HCT116 (cell line): ENCODE results near the gene PRPF31. TPM values are rescaled to one million over a fixed set of nuclear protein-coding genes. Genes with fewer than 3 reads are reported as not detected.

Experiments
- ATAC-seq: fragments of 200-7000 bp; cut with Tn5 transposase; 2 replicates; pipeline ENCODE4 v1.9.1; 2020; ENCODE audit warnings: mild to moderate bottlenecking, moderate library complexity
- BruUV-seq: library from RNA; stranded (reverse); fragments of 400-500 nt; replicated peaks from 2 replicates; lab custom pipeline; 2021; lab: Mats Ljungman, UMichigan
- CTCF ChIA-PET: fragments of 300-600 bp; sonication (Branson Sonifier 250); formaldehyde crosslinking; loops from one replicate; lab custom pipeline; 2021; ENCODE audit warnings: antibody characterized with exemption; lab: Charles Lee
- POLR2A ChIA-PET: fragments of 300-600, 350-600 bp; sonication (Branson Sonifier 250); formaldehyde crosslinking; loops from one replicate; lab custom pipeline; 2021; ENCODE audit warnings: antibody characterized with exemption; lab: Charles Lee
- RAD21 ChIA-PET, 2 experiments: fragments of 300-600 bp; sonication (Branson Sonifier 250); formaldehyde crosslinking; loops; one replicate each; lab custom pipeline; 2023; ENCODE audit warnings: low total read pairs in 2 of 2; ENCODE audit not compliant: uncharacterized antibody in 2 of 2, unreplicated experiment in 2 of 2, low non-redundant PET in 1 of 2; lab: Charles Lee
- DNase-seq: peaks from one replicate; pipeline ENCODE4 v3.0.0-alpha.2; 2010; ENCODE audit warnings: low read depth, low spot score
- H2AFZ ChIP-seq: fragments of 200-600 bp; shearing (Covaris generic), sonication (generic); 2 replicates; pipeline ENCODE4 v1.6.1; 2017; ENCODE audit warnings: low read depth, mixed run types, mixed read lengths, antibody characterized with exemption, low read length; ENCODE audit not compliant: poor library complexity, severe bottlenecking
- H3K27ac ChIP-seq: 2 replicates; pipeline ENCODE4 v1.5.1; 2012; ENCODE audit warnings: low read depth, low read length
- H3K27me3 ChIP-seq: fragments of 200-600 bp; sonication (generic); 2 replicates; pipeline ENCODE4 v1.6.1; 2016; ENCODE audit warnings: mixed run types, low read length, mixed read lengths; ENCODE audit not compliant: insufficient read depth
- H3K36me3 ChIP-seq, 2 experiments: fragments of 200-500 bp in 1 of 2; fragments of 200-600 bp in 1 of 2; sonication (Bioruptor generic) in 1 of 2; sonication (generic) in 1 of 2; 2 replicates each; pipeline versions ENCODE4 v1.5.1 to v1.6.1; 2014 to 2016; ENCODE audit warnings: low read length in 2 of 2, inconsistent platforms in 1 of 2, mixed read lengths in 1 of 2, mixed run types in 1 of 2; ENCODE audit not compliant: insufficient read depth in 2 of 2, control insufficient read depth in 1 of 2
- H3K4me1 ChIP-seq, 2 experiments: fragments of 200-600 bp in 1 of 2; sonication (generic) in 1 of 2; 2 replicates each; pipeline versions ENCODE4 v1.5.1 to v1.6.1; 2012 to 2017; ENCODE audit warnings: low read length in 2 of 2, inconsistent platforms in 1 of 2, mild to moderate bottlenecking in 1 of 2, mixed read lengths in 1 of 2, mixed run types in 1 of 2, moderate library complexity in 1 of 2; ENCODE audit not compliant: insufficient read depth in 2 of 2, control insufficient read depth in 1 of 2
- H3K4me2 ChIP-seq: fragments of 200-600 bp; sonication (generic); 2 replicates; pipeline ENCODE4 v1.6.1; 2017; ENCODE audit warnings: mixed run types, low read length, mixed read lengths
- H3K4me3 ChIP-seq, 2 experiments: fragments of 200-600 bp in 1 of 2; sonication (generic) in 1 of 2; replicated peaks in 1 of 2; 2 replicates each; pipeline ENCODE4 v1.5.1; 2011 to 2016; ENCODE audit warnings: low read length in 2 of 2, control low read depth in 1 of 2, low read depth in 1 of 2, mild to moderate bottlenecking in 1 of 2, mixed read lengths in 1 of 2, mixed run types in 1 of 2
- H3K79me2 ChIP-seq: fragments of 200-600 bp; sonication (generic); 2 replicates; pipeline ENCODE4 v1.6.1; 2017; ENCODE audit warnings: mild to moderate bottlenecking, mixed run types, low read length, moderate library complexity, mixed read lengths; ENCODE audit not compliant: insufficient read depth
- H3K9ac ChIP-seq: fragments of 200-600 bp; sonication (generic); 2 replicates; pipeline ENCODE4 v1.6.1; 2016; ENCODE audit warnings: low read length, mixed read lengths
- H3K9me2 ChIP-seq: fragments of 200-600 bp; sonication (generic), shearing (Covaris generic); 2 replicates; pipeline ENCODE4 v1.6.1; 2017; ENCODE audit warnings: mixed run types, mild to moderate bottlenecking, moderate library complexity; ENCODE audit not compliant: insufficient read depth
- H3K9me3 ChIP-seq, 2 experiments: fragments of 200-500 bp in 1 of 2; fragments of 200-600 bp in 1 of 2; sonication (Bioruptor generic) in 1 of 2; sonication (generic) in 1 of 2; 2 replicates each; pipeline ENCODE4 v1.6.1; 2014 to 2017; ENCODE audit warnings: low read length in 2 of 2, mixed read lengths in 2 of 2, inconsistent platforms in 1 of 2, low read depth in 1 of 2, mild to moderate bottlenecking in 1 of 2, mixed run types in 1 of 2, moderate library complexity in 1 of 2; ENCODE audit not compliant: control insufficient read depth in 1 of 2, insufficient read depth in 1 of 2
- H4K20me1 ChIP-seq: fragments of 200-600 bp; sonication (generic), shearing (Covaris generic); 2 replicates; pipeline ENCODE4 v1.6.1; 2017; ENCODE audit warnings: mixed run types, mild to moderate bottlenecking, moderate library complexity; ENCODE audit not compliant: insufficient read depth
- CBX3 ChIP-seq: IDR thresholded peaks from 2 replicates; pipeline ENCODE4 v1.6.1; 2012; ENCODE audit warnings: low read depth
- CTCF ChIP-seq, 3 experiments: fragments of 200-600 bp in 1 of 3; sonication (generic) in 1 of 3; IDR thresholded peaks in 2 of 3; conservative IDR thresholded peaks in 1 of 3; 2 replicates each; pipeline ENCODE4 v1.5.1; 2012 to 2017; ENCODE audit warnings: low read depth in 2 of 3, low read length in 2 of 3, antibody characterized with exemption in 1 of 3, borderline replicate concordance in 1 of 3, control low read depth in 1 of 3, mild to moderate bottlenecking in 1 of 3, mixed read lengths in 1 of 3, mixed run types in 1 of 3, moderate library complexity in 1 of 3; ENCODE audit not compliant: insufficient read depth in 1 of 3
- EGR1 ChIP-seq: IDR thresholded peaks from 2 replicates; pipeline ENCODE4 v1.6.1; 2012; ENCODE audit warnings: low read depth
- ELF1 ChIP-seq: IDR thresholded peaks from 2 replicates; pipeline ENCODE4 v1.6.1; 2012; ENCODE audit warnings: low read depth, borderline replicate concordance
- EZH2phosphoT487 ChIP-seq: fragments of 200-600 bp; IDR thresholded peaks from 2 replicates; pipeline ENCODE4 v1.6.1; 2018; ENCODE audit warnings: antibody characterized with exemption, borderline replicate concordance
- FOSL1 ChIP-seq: IDR thresholded peaks from 2 replicates; pipeline ENCODE4 v1.6.1; 2012; ENCODE audit warnings: low read depth
- JUND ChIP-seq: IDR thresholded peaks from 2 replicates; pipeline ENCODE4 v1.6.1; 2012
- POLR2A ChIP-seq: IDR thresholded peaks from 2 replicates; pipeline ENCODE4 v1.7.0; 2011; ENCODE audit warnings: borderline replicate concordance; ENCODE audit not compliant: insufficient read depth, insufficient read length; ENCODE audit errors: extremely low read depth
- POLR2AphosphoS5 ChIP-seq: IDR thresholded peaks from 2 replicates; pipeline ENCODE4 v1.6.1; 2011; ENCODE audit warnings: mild to moderate bottlenecking, low read depth, low read length, moderate library complexity
- RAD21 ChIP-seq: IDR thresholded peaks from 2 replicates; pipeline ENCODE4 v1.6.1; 2012; ENCODE audit warnings: low read depth, mild to moderate bottlenecking
- REST ChIP-seq: IDR thresholded peaks from 2 replicates; pipeline ENCODE4 v1.6.1; 2012; ENCODE audit warnings: low read depth
- SP1 ChIP-seq: IDR thresholded peaks from 2 replicates; pipeline ENCODE4 v1.6.1; 2012; ENCODE audit warnings: low read depth
- ZFX ChIP-seq: fragments of 450-650 bp; IDR thresholded peaks from 2 replicates; pipeline ENCODE4 v1.6.1; 2017
- ZNF274 ChIP-seq: fragments of 200-500 bp; sonication (Bioruptor generic); IDR thresholded peaks from 2 replicates; pipeline ENCODE4 v1.6.1; 2014; ENCODE audit warnings: mild to moderate bottlenecking, low read depth, low read length, inconsistent platforms
- intact Hi-C: fragments of 100-400 bp; cut with micrococcal nuclease; formaldehyde crosslinking; loops from 2 replicates; pipeline ENCODE4 v1.10.0; 2022
- total RNA-seq: library from RNA; stranded (reverse); gene quantifications from one replicate; pipeline ENCODE4 v1.2.1, GENCODE V29; 2021; ENCODE audit not compliant: unreplicated experiment
- TF ChIP-seq, protein P1 (sequence below): IDR thresholded peaks from 2 replicates; pipeline ENCODE4 v1.6.1; 2012
- TF ChIP-seq, protein P2 (sequence below): IDR thresholded peaks from 2 replicates; pipeline ENCODE4 v1.6.1; 2012

The PRPF31 gene
- total RNA-seq, 1 experiment from 2014 or later: 99.0 TPM

- no peaks in the 10 kb centered on the region for H3K9me3 ChIP-seq
- no peak for TF ChIP-seq RAD21
- H3K27ac ChIP-seq: no peak overlapping the region
- RAD21 ChIA-PET: no interaction called here
- H2AFZ ChIP-seq: no peak overlapping the region
- intact Hi-C loops: no loop called here
- CTCF ChIA-PET: no interaction called here
- H3K27me3 ChIP-seq: no peaks in the 10 kb centered on the region
- H3K9ac ChIP-seq: no peak overlapping the region
- H3K4me3 ChIP-seq: no peak overlapping the region
- H4K20me1 ChIP-seq: no peaks in the 10 kb centered on the region
- H3K36me3 ChIP-seq: peaks cover 46 to 55% of the 10 kb centered on the region in 2 experiments; a peak in 3 of 4 replicates
- no peak for ATAC-seq
- DNase-seq: no peak
- H3K4me2 ChIP-seq: no peak overlapping the region
- peaks cover 7 to 19% of the 10 kb centered on the region in 2 experiments for H3K4me1 ChIP-seq
- no TSS peak for BruUV-seq
- peaks cover 61% of the 10 kb centered on the region for H3K79me2 ChIP-seq
- POLR2A ChIA-PET: no interaction called here
- H3K9me2 ChIP-seq: no peaks in the 10 kb centered on the region
Measured at GRCh38 chr19:54141356-54141755, 25.8 kb downstream of the PRPF31 start.

GRCh38 chr19:54142166-54142780 lies 26.7 kb downstream of the PRPF31 start:
- no peaks in the 10 kb centered on the region for H3K9me3 ChIP-seq
- H3K79me2 ChIP-seq: peaks cover 63% of the 10 kb centered on the region
- DNase-seq (no peak), ATAC-seq (no peak)
- H3K9me2 ChIP-seq: no peaks in the 10 kb centered on the region
- no peak overlapping the region for H3K9ac ChIP-seq
- H3K4me2 ChIP-seq: no peak overlapping the region
- intact Hi-C loops: no loop called here
- no peak overlapping the region for H2AFZ ChIP-seq
- peaks cover 7 to 15% of the 10 kb centered on the region in 2 experiments; a peak in 3 of 4 replicates for H3K4me1 ChIP-seq
- H3K4me3 ChIP-seq: no peak overlapping the region
- BruUV-seq: no TSS peak
- H3K27me3 ChIP-seq: no peaks in the 10 kb centered on the region
- ChIA-PET POLR2A (no interaction called here), CTCF (no interaction called here), RAD21 (no interaction called here)
- no peak overlapping the region for H3K27ac ChIP-seq
- no peaks in the 10 kb centered on the region for H4K20me1 ChIP-seq
- peaks cover 51 to 65% of the 10 kb centered on the region in 2 experiments; a peak in 3 of 4 replicates for H3K36me3 ChIP-seq
- TF ChIP-seq POLR2A (no peak), ZNF274 (no peak), FOSL1 (no peak), CTCF (IDR thresholded peaks at IDR 0.05 in 2 of 3, conservative IDR thresholded peaks at IDR 0.05 in 1 of 3; ENCODE audit: borderline replicate concordance in 1 of 3, insufficient read depth in 1 of 3, low read depth in 2 of 3, low read length in 2 of 3) (no peak), CBX3 (no peak), SP1 (no peak), REST (no peak), EZH2phosphoT487 (no peak), ZFX (no peak), ELF1 (no peak), POLR2AphosphoS5 (no peak), EGR1 (no peak), RAD21 (no peak), JUND (no peak)
- TF ChIP-seq, protein P1, sequence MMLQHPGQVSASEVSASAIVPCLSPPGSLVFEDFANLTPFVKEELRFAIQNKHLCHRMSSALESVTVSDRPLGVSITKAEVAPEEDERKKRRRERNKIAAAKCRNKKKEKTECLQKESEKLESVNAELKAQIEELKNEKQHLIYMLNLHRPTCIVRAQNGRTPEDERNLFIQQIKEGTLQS: no peak
- TF ChIP-seq, protein P2, sequence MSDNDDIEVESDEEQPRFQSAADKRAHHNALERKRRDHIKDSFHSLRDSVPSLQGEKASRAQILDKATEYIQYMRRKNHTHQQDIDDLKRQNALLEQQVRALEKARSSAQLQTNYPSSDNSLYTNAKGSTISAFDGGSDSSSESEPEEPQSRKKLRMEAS: no peak
